ENCODE data around the gene TMEM201.

TMEM201 gene

DNA sequence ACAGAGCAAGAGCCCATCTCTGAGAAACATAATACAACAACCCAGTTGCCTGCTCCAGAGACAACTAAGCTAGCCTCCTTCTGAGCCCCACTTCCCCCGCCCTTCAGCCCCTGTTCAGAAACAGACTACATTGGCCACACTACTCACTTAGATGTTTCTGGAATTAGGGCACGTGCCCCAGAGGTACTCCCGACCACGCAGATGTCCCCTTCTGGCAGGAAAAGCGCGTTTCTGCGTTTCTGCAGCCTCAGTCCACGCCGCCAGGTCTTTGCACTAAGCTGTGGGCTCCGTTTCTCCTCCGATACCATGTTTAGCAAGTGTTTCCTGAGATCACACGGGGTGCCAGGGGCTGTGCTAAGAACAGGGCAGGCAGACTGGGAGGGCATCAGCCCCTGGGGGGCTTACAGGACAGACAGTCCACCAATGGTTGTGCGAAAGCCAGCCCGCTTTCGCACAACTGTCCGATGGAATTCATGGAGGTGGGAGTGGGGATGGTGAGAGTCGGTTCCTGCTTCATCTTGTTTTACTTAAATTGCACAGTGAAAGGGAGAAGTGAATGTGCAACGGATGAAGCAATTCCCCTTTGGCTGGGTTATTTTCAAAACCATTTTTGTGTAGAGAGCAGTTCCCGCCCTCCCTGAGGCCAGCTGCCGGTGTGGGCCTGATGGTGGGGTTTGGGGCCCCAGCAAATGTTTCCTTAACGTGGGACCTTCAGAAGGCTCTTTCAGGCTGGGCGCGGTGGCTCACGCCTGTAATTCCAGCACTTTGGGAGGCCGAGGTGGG lies 65.5 kb downstream of the TMEM201 start:
- peak; percentile 37 for DNase-seq

DNA sequence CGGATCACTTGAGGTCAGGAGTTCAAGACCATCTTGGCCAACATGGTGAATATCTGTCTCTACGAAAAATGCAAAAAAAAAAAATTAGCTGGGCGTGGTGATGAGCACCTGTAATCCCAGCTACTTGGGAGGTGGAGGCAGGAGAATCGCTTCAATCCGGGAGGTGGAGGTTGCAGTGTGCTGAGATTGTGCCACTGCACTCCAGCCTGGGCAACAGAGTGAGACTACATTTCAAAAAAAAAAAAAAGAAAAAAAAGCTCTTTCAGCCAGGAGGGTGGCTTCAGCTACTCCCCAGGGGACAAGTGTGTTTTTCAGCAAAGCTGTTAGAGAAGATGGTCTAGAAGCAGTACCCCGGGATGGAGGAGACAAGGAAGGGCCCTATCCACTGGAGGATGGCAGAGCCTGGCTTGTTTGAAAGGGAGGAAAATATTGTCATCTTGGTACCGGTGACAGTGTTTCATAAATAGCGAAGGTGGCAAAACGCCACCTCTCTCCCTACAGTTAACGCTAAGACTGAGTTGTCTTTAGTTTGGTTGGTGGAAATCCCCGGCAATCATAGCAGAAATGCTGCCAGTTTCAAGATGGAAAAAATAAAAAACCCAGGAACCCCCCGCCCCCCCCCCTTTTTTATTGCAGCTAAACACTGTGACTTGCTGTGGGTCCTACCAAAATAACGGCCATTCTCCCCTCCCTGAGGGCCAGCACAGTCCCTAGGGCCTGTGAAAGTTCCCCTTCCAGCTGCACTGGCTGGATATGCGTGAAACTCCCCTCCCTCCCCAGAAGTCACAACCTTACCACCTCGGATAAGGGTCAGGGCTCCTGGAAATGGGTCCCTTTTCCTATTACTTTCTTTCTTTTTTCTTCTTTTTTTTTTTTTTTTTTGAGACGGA lies 66.4 kb downstream of the TMEM201 start:
- DNase-seq: peak; percentile 54

DNA sequence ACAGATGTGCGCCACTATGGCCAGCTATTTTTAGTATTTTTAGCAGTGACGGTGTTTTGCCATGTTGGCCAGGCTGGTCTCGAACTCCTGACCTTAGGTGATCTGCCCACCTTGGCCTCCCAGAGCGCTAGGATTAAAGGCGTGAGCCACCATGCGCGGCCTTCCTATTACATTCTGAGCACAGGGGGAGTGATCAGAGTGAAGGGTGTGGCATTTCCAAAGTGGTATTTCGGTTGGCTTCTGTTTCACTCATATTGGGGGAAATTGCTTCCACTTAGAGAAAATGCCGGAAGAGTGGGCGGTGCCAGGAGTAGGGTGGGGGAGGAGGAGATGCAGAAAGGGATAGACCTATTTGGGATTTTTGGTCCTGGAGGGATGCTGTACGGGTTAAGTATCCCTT lies 67.1 kb downstream of the TMEM201 start:
- no peak for DNase-seq

DNA sequence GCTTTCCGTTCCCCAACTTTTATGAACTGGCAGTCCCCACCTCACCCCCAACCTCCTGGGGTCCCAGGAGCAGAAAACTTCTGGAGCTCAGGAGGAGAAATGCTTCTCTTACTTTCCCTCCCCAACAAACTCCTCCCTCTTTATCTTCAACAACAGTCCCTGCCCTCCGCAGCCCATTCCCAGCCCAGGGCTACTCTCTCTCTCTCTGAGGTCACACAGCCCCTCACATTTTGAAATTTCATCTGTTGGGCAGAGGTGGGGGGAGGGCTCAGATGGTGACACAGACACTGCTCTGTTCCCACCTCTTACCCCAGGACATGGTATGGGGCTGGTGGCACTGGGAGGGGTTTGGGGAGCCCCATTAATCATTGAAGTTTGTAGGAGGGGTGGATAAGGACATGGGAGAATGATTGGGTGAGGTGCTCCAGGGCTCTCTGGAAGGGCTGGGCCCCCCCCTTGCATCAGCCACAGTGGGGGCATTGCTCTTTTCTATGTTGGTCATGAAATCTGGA lies 68.9 kb downstream of the TMEM201 start:
- no peak for DNase-seq

DNA sequence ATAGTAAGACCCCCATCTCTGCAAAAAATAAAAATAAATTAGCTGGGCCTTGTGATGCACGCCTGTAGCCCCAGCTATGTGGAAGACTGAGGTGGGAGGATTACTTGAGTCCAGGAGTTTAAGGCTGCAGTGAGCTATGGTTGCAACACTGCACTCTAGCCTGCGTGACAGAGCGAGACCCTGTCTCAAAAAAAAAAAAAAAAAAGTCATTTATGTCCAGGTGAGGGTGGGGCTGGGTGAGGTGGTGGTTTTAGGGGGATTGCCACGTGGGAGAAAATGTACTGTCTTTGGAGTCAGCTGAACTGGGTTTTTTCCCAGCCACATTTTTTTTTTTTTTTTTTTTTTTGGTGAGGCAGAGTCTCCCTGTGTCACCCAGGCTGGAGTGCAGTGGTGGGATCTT lies 69.5 kb downstream of the TMEM201 start:
- no peak for DNase-seq

DNA sequence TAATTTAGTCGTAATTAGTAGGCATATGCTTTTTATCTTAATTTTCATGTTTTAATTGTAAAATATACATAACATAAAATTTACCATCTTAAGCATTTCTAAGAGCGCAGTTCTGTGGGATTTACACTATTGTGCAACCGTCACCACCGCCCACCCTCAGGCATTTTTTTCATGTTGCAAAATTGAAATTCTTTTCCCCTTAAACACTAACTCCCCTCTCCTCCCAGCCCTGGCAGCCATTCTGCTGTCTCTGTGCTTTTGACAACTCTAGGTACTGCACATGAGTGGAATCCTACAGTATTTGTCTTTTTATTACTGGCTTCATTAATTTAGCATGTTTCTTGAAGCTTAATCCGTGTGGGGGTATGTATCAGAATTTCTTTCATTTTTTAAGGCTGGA lies 70.6 kb downstream of the TMEM201 start:
- DNase-seq: no peak

DNA sequence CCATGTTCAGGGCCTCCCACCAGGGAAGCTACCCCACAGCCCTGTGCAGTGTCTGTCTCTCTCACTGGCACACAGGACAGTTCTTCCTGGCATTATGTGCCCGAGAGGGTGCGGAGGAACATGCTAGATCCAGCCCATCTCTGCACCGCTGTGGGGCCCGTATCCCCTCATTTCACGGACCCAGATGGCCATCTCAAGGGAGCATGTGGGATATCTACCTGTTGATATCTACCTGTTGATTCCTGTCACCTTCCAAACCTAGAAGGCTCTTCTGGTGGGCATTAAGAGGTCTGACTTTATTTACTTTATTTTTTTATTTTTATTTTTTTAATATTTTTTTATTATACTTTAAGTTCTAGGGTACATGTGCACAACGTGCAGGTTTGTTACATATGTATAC lies 74.5 kb downstream of the TMEM201 start:
- DNase-seq: no peak
